HG03565 (cell line): ENCODE data around the gene RUFY1.
"Not testable (repeated sequence)": the region's sequence is repeated elsewhere in the genome, so short reads cannot be mapped to it uniquely, and the experiment has no call there.

Experiments used
- ATAC-seq: cut with Tn5 transposase; IDR thresholded peaks from one replicate; pipeline ENCODE4 v1.9.1; 2021; ENCODE audit warnings: mild to moderate bottlenecking, moderate library complexity; ENCODE audit not compliant: unreplicated experiment

The RUFY1 gene

GRCh38 chr5:179533907-179534306 is 16.4 kb upstream of the RUFY1 start:
- no peak for ATAC-seq

GRCh38 chr5:179534431-179534830 is 15.9 kb upstream of the RUFY1 start:
- ATAC-seq: no peak

- no peak for ATAC-seq
Measured at GRCh38 chr5:179536676-179537075, 13.7 kb upstream of the RUFY1 start.

GRCh38 chr5:179542170-179542569 is 8.2 kb upstream of the RUFY1 start:
- no peak for ATAC-seq

GRCh38 chr5:179543275-179543674 is 7.1 kb upstream of the RUFY1 start:
- not testable (repeated sequence) for ATAC-seq

- no peak for ATAC-seq
Measured at GRCh38 chr5:179553006-179553405, 2.7 kb downstream of the RUFY1 start.

GRCh38 chr5:179553875-179554274 is 3.5 kb downstream of the RUFY1 start:
- no peak for ATAC-seq

GRCh38 chr5:179554981-179555380 is 4.6 kb downstream of the RUFY1 start:
- ATAC-seq: no peak

- not testable (repeated sequence) for ATAC-seq
Measured at GRCh38 chr5:179558261-179558799, 8.0 kb downstream of the RUFY1 start.

- ATAC-seq: no peak
Measured at GRCh38 chr5:179558932-179559283, 8.6 kb downstream of the RUFY1 start.

- ATAC-seq: peak; percentile 99
Measured at GRCh38 chr5:179559284-179560252, 9.2 kb downstream of the RUFY1 start.

GRCh38 chr5:179564526-179564925 is 14.2 kb downstream of the RUFY1 start:
- ATAC-seq: no peak

GRCh38 chr5:179568721-179569120 is 18.4 kb downstream of the RUFY1 start:
- ATAC-seq: no peak

GRCh38 chr5:179572386-179572785 is 22.0 kb downstream of the RUFY1 start:
- ATAC-seq: no peak

- ATAC-seq: no peak
Measured at GRCh38 chr5:179577286-179577960, 27.1 kb downstream of the RUFY1 start.

GRCh38 chr5:179585941-179586401 is 35.6 kb downstream of the RUFY1 start:
- ATAC-seq: no peak

GRCh38 chr5:179588166-179588565 is 37.8 kb downstream of the RUFY1 start:
- no peak for ATAC-seq

GRCh38 chr5:179595916-179596315 is 45.6 kb downstream of the RUFY1 start:
- no peak for ATAC-seq

GRCh38 chr5:179596421-179596820 is 46.1 kb downstream of the RUFY1 start:
- no peak for ATAC-seq

GRCh38 chr5:179599100-179599499 is 48.7 kb downstream of the RUFY1 start:
- no peak for ATAC-seq

- no peak for ATAC-seq
Measured at GRCh38 chr5:179599566-179599965, 49.2 kb downstream of the RUFY1 start.

- no peak for ATAC-seq
Measured at GRCh38 chr5:179599973-179600372, 49.6 kb downstream of the RUFY1 start.
